Testis (tissue), 3 donors: ENCODE results near the gene TSNAX. TPM values are rescaled to one million over a fixed set of nuclear protein-coding genes. Genes with fewer than 3 reads are reported as not detected.
"Not testable (repeated sequence)": the region's sequence is repeated elsewhere in the genome, so short reads cannot be mapped to it uniquely, and the experiment has no call there.

Experiments
- DNase-seq: peaks from one replicate; pipeline ENCODE4 v3.0.0-alpha.2; 2019
- H3K27ac ChIP-seq, 2 donors: fragments of 200-600 bp; sonication (generic); one replicate each; pipeline ENCODE4 v1.5.1; 2019
- H3K27me3 ChIP-seq: fragments of 200-600 bp; sonication (generic); one replicate; pipeline ENCODE4 v1.5.1; 2019
- H3K36me3 ChIP-seq: fragments of 200-600 bp; sonication (generic); one replicate; pipeline ENCODE4 v1.5.1; 2017; ENCODE audit warnings: low read depth; ENCODE audit errors: missing control alignments
- H3K4me1 ChIP-seq: fragments of 200-600 bp; sonication (generic); one replicate; pipeline ENCODE4 v1.5.1; 2019
- H3K4me3 ChIP-seq, 2 donors: fragments of 200-600 bp; sonication (generic); one replicate each; pipeline ENCODE4 v1.5.1; 2017 to 2019
- H3K9me3 ChIP-seq: fragments of 200-600 bp; sonication (generic); one replicate; pipeline ENCODE4 v1.5.1; 2017
- CTCF ChIP-seq, 3 experiments: fragments of 450-650 bp in 2 of 3; fragments of 200-600 bp in 1 of 3; sonication (generic) in 1 of 3; IDR thresholded peaks; one replicate each; pipeline ENCODE4 v1.5.1; 2016 to 2019; ENCODE audit warnings: antibody characterized with exemption in 3 of 3, mild to moderate bottlenecking in 2 of 3, moderate library complexity in 1 of 3
- POLR2A ChIP-seq: fragments of 450-650 bp; IDR thresholded peaks from one replicate; pipeline ENCODE4 v1.6.1; 2017; ENCODE audit warnings: antibody characterized with exemption, mild to moderate bottlenecking, moderate library complexity
- WGBS, 2 donors: methylation state at CpG; one replicate each; pipeline ENCODE4 v1.1.5; 2018; 5-methylcytosine and 5-hydroxymethylcytosine counted together
- intact Hi-C: fragments of 100-400 bp; cut with DNase I; formaldehyde crosslinking; loops from one replicate; pipeline ENCODE4 v1.15.1; 2023; ENCODE audit warnings: low total_unique reads
- polyA plus RNA-seq: library from polyadenylated mRNA; stranded (reverse); fragments of 350-450 nt; fragmentation: Illumina TruSeq; extraction: RNeasy Lipid Tissue Mini Kit (QIAGEN cat#74804); gene quantifications from one replicate; pipeline ENCODE4 v1.2.3, GENCODE V29; 2014; ENCODE audit warnings: low read depth, low replicate concordance; ENCODE audit not compliant: insufficient read depth
- total RNA-seq, 2 donors: library from RNA; depleted of rRNA; stranded (reverse); fragments of >200 nt; gene quantifications; one replicate each; pipeline ENCODE4 v1.2.3, GENCODE V29; 2016

Gene TSNAX
- total and polyA plus RNA-seq, 3 donors from 2014 or later: 31.8 to 38.6 (median 37.0) TPM

DNA sequence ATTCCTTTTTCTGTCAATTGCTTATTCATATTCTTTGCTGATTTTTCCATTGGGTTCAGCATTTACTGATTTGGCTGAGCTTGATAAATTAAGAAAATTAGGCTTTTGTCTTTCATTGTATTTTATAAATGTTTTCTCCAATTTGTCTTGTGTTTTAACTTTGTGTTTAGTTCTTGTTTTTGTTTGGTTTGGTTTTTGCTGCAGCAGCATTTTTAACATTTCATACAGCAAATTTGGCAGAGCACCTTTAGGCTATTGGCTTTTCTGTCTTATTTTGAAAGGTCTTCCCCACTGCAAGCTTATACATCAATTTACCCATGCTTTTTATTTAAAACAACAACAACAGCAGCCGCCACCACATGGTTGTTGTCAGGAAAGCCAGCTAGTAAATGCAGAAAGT, 64.3 kb downstream of the TSNAX start:
- 69 to 95% methylated on average over 1 of the region's 1 CpG for WGBS, 2 donors
- no peak overlapping the region for H3K4me3 ChIP-seq
- H3K27ac ChIP-seq: no peak overlapping the region
- TF ChIP-seq POLR2A (no peak), CTCF (IDR thresholded peaks at IDR 0.05) (no peak)
- H3K36me3 ChIP-seq: no peaks in the 10 kb centered on the region
- no peaks in the 10 kb centered on the region for H3K4me1 ChIP-seq
- H3K27me3 ChIP-seq: no peaks in the 10 kb centered on the region
- H3K9me3 ChIP-seq: no peaks in the 10 kb centered on the region
- DNase-seq: no peak
- intact Hi-C loops: loop anchor here (10.0 kb wide), 1 partner anchor 248 kb away; no protein-coding TSS in a partner anchor

GRCh38 chr1:231593264-231593663, 64.8 kb downstream of the TSNAX start:
- 90% methylated on average over 1 of the region's 1 CpG for WGBS, 2 donors

GRCh38 chr1:231594123-231594522, 65.7 kb downstream of the TSNAX start:
- H3K4me1 ChIP-seq: no peaks in the 10 kb centered on the region
- no peaks in the 10 kb centered on the region for H3K9me3 ChIP-seq
- 46 to 67% methylated on average over 2 of the region's 2 CpGs for WGBS, 2 donors
- no peak overlapping the region for H3K4me3 ChIP-seq
- H3K36me3 ChIP-seq: no peaks in the 10 kb centered on the region
- intact Hi-C loops: loop anchor here (10.0 kb wide), 1 partner anchor 249 kb away; no protein-coding TSS in a partner anchor
- no peaks in the 10 kb centered on the region for H3K27me3 ChIP-seq
- TF ChIP-seq POLR2A (no peak), CTCF (IDR thresholded peaks at IDR 0.05) (no peak)
- H3K27ac ChIP-seq: no peak overlapping the region
- DNase-seq: no peak

More at GRCh38 chr1:231593264-231593663, 64.8 kb downstream of the TSNAX start:
- not testable (repeated sequence) for H3K9me3 ChIP-seq, H3K4me3 ChIP-seq, H3K27me3 ChIP-seq, H3K36me3 ChIP-seq, H3K27ac ChIP-seq, H3K4me1 ChIP-seq, DNase-seq
- intact Hi-C loops: loop anchor here (10.0 kb wide), 1 partner anchor 248 kb away; no protein-coding TSS in a partner anchor

- Histone ChIP-seq H3K9me3 (no peaks in the 10 kb centered on the region), H3K4me3 (no peak overlapping the region), H3K27me3 (no peaks in the 10 kb centered on the region), H3K27ac (no peak overlapping the region), H3K36me3 (no peaks in the 10 kb centered on the region), H3K4me1 (no peaks in the 10 kb centered on the region)
- no peak for DNase-seq
- WGBS, 2 donors: 85 to 88% methylated on average over 4 of the region's 4 CpGs
- intact Hi-C loops: loop anchor here (10.0 kb wide), 1 partner anchor 250 kb away; no protein-coding TSS in a partner anchor
- no peak for TF ChIP-seq POLR2A
These were observed 66.3 kb downstream of the TSNAX start for GRCh38 chr1:231594749-231595148.

- TF ChIP-seq POLR2A (no peak), CTCF (IDR thresholded peaks at IDR 0.05) (no peak)
- H3K4me3 ChIP-seq: no peak overlapping the region
- H3K9me3 ChIP-seq: no peaks in the 10 kb centered on the region
- H3K36me3 ChIP-seq: no peaks in the 10 kb centered on the region
- no peaks in the 10 kb centered on the region for H3K27me3 ChIP-seq
- intact Hi-C loops: loop anchor here (10.0 kb wide), 1 partner anchor 252 kb away; no protein-coding TSS in a partner anchor
- DNase-seq: no peak
- no peak overlapping the region for H3K27ac ChIP-seq
- WGBS, 2 donors: 40 to 52% methylated on average over 5 of the region's 5 CpGs
- H3K4me1 ChIP-seq: no peaks in the 10 kb centered on the region
These were observed 67.9 kb downstream of the TSNAX start for GRCh38 chr1:231596337-231596791.

DNA sequence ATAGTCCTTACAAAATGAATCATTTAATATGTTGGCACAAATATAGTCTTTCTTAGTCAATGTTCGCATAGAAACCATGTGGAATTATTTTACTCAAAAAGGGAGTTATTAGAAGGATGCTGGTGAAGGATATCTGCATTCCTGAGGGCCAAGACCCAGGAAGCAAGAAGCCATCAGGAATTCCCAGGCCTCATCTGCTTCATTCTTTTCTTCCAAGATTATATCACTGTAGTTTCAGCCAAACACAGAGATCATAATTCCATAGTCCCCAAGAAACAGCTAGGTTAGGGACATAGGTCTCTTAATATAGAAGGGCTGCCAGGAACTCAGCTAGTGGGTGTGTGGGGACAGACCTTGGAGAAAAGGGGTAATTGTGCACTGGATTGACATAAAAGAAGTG, 69.5 kb downstream of the TSNAX start:
- H3K36me3 ChIP-seq: no peaks in the 10 kb centered on the region
- H3K27me3 ChIP-seq: no peaks in the 10 kb centered on the region
- H3K9me3 ChIP-seq: no peaks in the 10 kb centered on the region
- H3K4me1 ChIP-seq: no peaks in the 10 kb centered on the region
- intact Hi-C loops: loop anchor here (10.0 kb wide), 1 partner anchor 253 kb away; no protein-coding TSS in a partner anchor
- WGBS, 2 donors: 78 to 90% methylated on average over 1 of the region's 1 CpG
- H3K4me3 ChIP-seq: no peak overlapping the region
- H3K27ac ChIP-seq: no peak overlapping the region
- no peak for DNase-seq
- TF ChIP-seq POLR2A: no peak
- no peak for TF ChIP-seq CTCF (IDR thresholded peaks at IDR 0.05)
